ENCODE results near the gene VPREB1.

GRCh38 chr22:22244316-22245250, at the start of gene VPREB1:
- TF ChIP-seq, protein P1, sequence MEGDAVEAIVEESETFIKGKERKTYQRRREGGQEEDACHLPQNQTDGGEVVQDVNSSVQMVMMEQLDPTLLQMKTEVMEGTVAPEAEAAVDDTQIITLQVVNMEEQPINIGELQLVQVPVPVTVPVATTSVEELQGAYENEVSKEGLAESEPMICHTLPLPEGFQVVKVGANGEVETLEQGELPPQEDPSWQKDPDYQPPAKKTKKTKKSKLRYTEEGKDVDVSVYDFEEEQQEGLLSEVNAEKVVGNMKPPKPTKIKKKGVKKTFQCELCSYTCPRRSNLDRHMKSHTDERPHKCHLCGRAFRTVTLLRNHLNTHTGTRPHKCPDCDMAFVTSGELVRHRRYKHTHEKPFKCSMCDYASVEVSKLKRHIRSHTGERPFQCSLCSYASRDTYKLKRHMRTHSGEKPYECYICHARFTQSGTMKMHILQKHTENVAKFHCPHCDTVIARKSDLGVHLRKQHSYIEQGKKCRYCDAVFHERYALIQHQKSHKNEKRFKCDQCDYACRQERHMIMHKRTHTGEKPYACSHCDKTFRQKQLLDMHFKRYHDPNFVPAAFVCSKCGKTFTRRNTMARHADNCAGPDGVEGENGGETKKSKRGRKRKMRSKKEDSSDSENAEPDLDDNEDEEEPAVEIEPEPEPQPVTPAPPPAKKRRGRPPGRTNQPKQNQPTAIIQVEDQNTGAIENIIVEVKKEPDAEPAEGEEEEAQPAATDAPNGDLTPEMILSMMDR (IDR thresholded peaks at IDR 0.05; ENCODE audit: insufficient read depth, low read length): no peak
- 0 out of 2 replicates have a peak, but pooled peaks have one; percentile 20 for TF ChIP-seq POLR2AphosphoS5 (IDR thresholded peaks at IDR 0.05; ENCODE audit: low read depth)

All from HL-60 (cell line).